Activated T-helper 1 cell treated with anti-CD3 and anti-CD28 coated beads, Interleukin-12 subunit alpha, Interleukin-12 subunit beta, Interleukin-2, Interleukin-4 antibody, amounts not matched to agents 30 ng/mL and 10 ng/mL and 1 ng/mL, durations not matched to agents 14 hours and 24 hours and 36 hours (primary cell): Measurements from ENCODE around the gene GRK1. TPM values are rescaled to one million over a fixed set of nuclear protein-coding genes. Genes with fewer than 3 reads are reported as not detected.
A peak's percentile ranks its signal among the peaks of the same experiment; 100 is the strongest.
"Not testable (repeated sequence)": the region's sequence is repeated elsewhere in the genome, so short reads cannot be mapped to it uniquely, and the experiment has no call there.

Experiments
- DNase-seq: peaks from one replicate; pipeline ENCODE4 v3.0.0; 2021; ENCODE audit warnings: low spot score
- H3K27ac Mint-ChIP-seq: one replicate; pipeline ENCODE4 v1.8.0; 2021; ENCODE audit warnings: mild to moderate bottlenecking, mixed read lengths
- H3K27me3 Mint-ChIP-seq: one replicate; pipeline ENCODE4 v1.8.0; 2022; ENCODE audit warnings: mild to moderate bottlenecking, moderate library complexity, mixed read lengths; ENCODE audit not compliant: insufficient read depth
- H3K36me3 Mint-ChIP-seq: one replicate; pipeline ENCODE4 v1.8.0; 2021; ENCODE audit warnings: low read depth, mixed read lengths
- H3K4me1 Mint-ChIP-seq: one replicate; pipeline ENCODE4 v1.8.0; 2021; ENCODE audit warnings: low read depth, mixed read lengths
- H3K4me3 Mint-ChIP-seq: one replicate; pipeline ENCODE4 v1.8.0; 2021; ENCODE audit warnings: mild to moderate bottlenecking, moderate library complexity, mixed read lengths
- H3K9me3 Mint-ChIP-seq: one replicate; pipeline ENCODE4 v1.8.0; 2021; ENCODE audit warnings: mixed read lengths
- intact Hi-C: fragments of 100-400 bp; cut with micrococcal nuclease; formaldehyde crosslinking; loops from one replicate; pipeline ENCODE4 v1.15.1; 2024
- total RNA-seq: library from RNA; stranded (reverse); gene quantifications from 2 replicates; pipeline ENCODE4 v1.2.3, GENCODE V29; 2022

The GRK1 gene
- total RNA-seq, 1 donor from 2014 or later: not detected

GRCh38 chr13:113750554-113751399, 83.8 kb downstream of the GRK1 start:
- Mint-ChIP-seq H3K27ac (no peak overlapping the region), H3K4me3 (no peak overlapping the region), H3K9me3 (peaks cover 19% of the 10 kb centered on the region), H3K27me3 (no peaks in the 10 kb centered on the region), H3K4me1 (no peaks in the 10 kb centered on the region), H3K36me3 (no peaks in the 10 kb centered on the region)
- DNase-seq: no peak
- intact Hi-C loops: no loop called here

GRCh38 chr13:113751491-113751890, 84.5 kb downstream of the GRK1 start:
- Mint-ChIP-seq H3K4me3 (no peak overlapping the region), H3K4me1 (no peaks in the 10 kb centered on the region), H3K27ac (no peak overlapping the region), H3K36me3 (no peaks in the 10 kb centered on the region), H3K9me3 (peaks cover 19% of the 10 kb centered on the region), H3K27me3 (peaks cover 2% of the 10 kb centered on the region)
- DNase-seq: no peak
- intact Hi-C loops: no loop called here

- H3K36me3 Mint-ChIP-seq, DNase-seq, H3K4me3 Mint-ChIP-seq, H3K27ac Mint-ChIP-seq, H3K4me1 Mint-ChIP-seq, H3K27me3 Mint-ChIP-seq, intact Hi-C loops: not testable (repeated sequence)
- peaks cover 22% of the 10 kb centered on the region for H3K9me3 Mint-ChIP-seq
These were observed 85.4 kb downstream of the GRK1 start for GRCh38 chr13:113752211-113752986.

- Mint-ChIP-seq H3K36me3 (no peaks in the 10 kb centered on the region), H3K4me3 (no peak overlapping the region), H3K4me1 (peaks cover 5% of the 10 kb centered on the region), H3K27me3 (peaks cover 6% of the 10 kb centered on the region), H3K9me3 (peaks cover 22% of the 10 kb centered on the region), H3K27ac (no peak overlapping the region)
- no peak for DNase-seq
- intact Hi-C loops: no loop called here
These were observed 86.2 kb downstream of the GRK1 start for GRCh38 chr13:113753171-113753570.

- Mint-ChIP-seq H3K9me3 (peaks cover 22% of the 10 kb centered on the region), H3K4me3 (no peak overlapping the region), H3K36me3 (no peaks in the 10 kb centered on the region), H3K27me3 (peaks cover 12% of the 10 kb centered on the region), H3K27ac (no peak overlapping the region), H3K4me1 (peaks cover 11% of the 10 kb centered on the region)
- DNase-seq: no peak
- intact Hi-C loops: no loop called here
These were observed 87.2 kb downstream of the GRK1 start for GRCh38 chr13:113754242-113754641.

GRCh38 chr13:113754691-113755090, 87.7 kb downstream of the GRK1 start:
- intact Hi-C loops: no loop called here
- Mint-ChIP-seq H3K4me1 (peaks cover 15% of the 10 kb centered on the region), H3K9me3 (peaks cover 22% of the 10 kb centered on the region), H3K36me3 (peaks cover 3% of the 10 kb centered on the region), H3K27me3 (peaks cover 16% of the 10 kb centered on the region), H3K4me3 (no peak overlapping the region), H3K27ac (no peak overlapping the region)
- DNase-seq: no peak

- Mint-ChIP-seq H3K4me1 (peaks cover 17% of the 10 kb centered on the region), H3K27ac (no peak overlapping the region), H3K9me3 (peaks cover 8% of the 10 kb centered on the region), H3K36me3 (peaks cover 5% of the 10 kb centered on the region), H3K27me3 (peaks cover 34% of the 10 kb centered on the region), H3K4me3 (no peak overlapping the region)
- intact Hi-C loops: no loop called here
- no peak for DNase-seq
These were observed 89.5 kb downstream of the GRK1 start for GRCh38 chr13:113756441-113757097.

- peaks cover 17% of the 10 kb centered on the region for H3K4me1 Mint-ChIP-seq
- DNase-seq: peak; percentile 62
- peak within 1 kb of the TSS; percentile 21 for H3K27ac Mint-ChIP-seq
- intact Hi-C loops: no loop called here
- H3K36me3 Mint-ChIP-seq: peaks cover 5% of the 10 kb centered on the region
- H3K9me3 Mint-ChIP-seq: peaks cover 3% of the 10 kb centered on the region
- H3K27me3 Mint-ChIP-seq: peaks cover 48% of the 10 kb centered on the region
- peak within 1 kb of the TSS; percentile 91 for H3K4me3 Mint-ChIP-seq
These were observed 91.9 kb downstream of the GRK1 start, which contains the start of gene TMEM255B for GRCh38 chr13:113758651-113759524. Gene TMEM255B (plus strand): TSS chr13:113759226. CDS start chr13:113759270, 44 bp downstream.

GRCh38 chr13:113759525-113760137, 92.6 kb downstream of the GRK1 start:
- peaks cover 17% of the 10 kb centered on the region for H3K4me1 Mint-ChIP-seq
- H3K36me3 Mint-ChIP-seq: peaks cover 5% of the 10 kb centered on the region
- peak overlapping the region; percentile 91 for H3K4me3 Mint-ChIP-seq
- peaks cover 3% of the 10 kb centered on the region for H3K9me3 Mint-ChIP-seq
- intact Hi-C loops: no loop called here
- DNase-seq: no peak
- H3K27me3 Mint-ChIP-seq: peaks cover 48% of the 10 kb centered on the region
- peak overlapping the region; percentile 21 for H3K27ac Mint-ChIP-seq

- H3K9me3 Mint-ChIP-seq: peaks cover 3% of the 10 kb centered on the region
- no peak overlapping the region for H3K27ac Mint-ChIP-seq
- H3K36me3 Mint-ChIP-seq: peaks cover 5% of the 10 kb centered on the region
- peaks cover 46% of the 10 kb centered on the region for H3K27me3 Mint-ChIP-seq
- intact Hi-C loops: no loop called here
- H3K4me1 Mint-ChIP-seq: peaks cover 17% of the 10 kb centered on the region
- DNase-seq: no peak
- H3K4me3 Mint-ChIP-seq: no peak overlapping the region
These were observed 94.1 kb downstream of the GRK1 start for GRCh38 chr13:113761136-113761535.

- H3K36me3 Mint-ChIP-seq: peaks cover 5% of the 10 kb centered on the region
- H3K27ac Mint-ChIP-seq: no peak overlapping the region
- H3K4me3 Mint-ChIP-seq: no peak overlapping the region
- H3K27me3 Mint-ChIP-seq: peaks cover 44% of the 10 kb centered on the region
- DNase-seq: no peak
- peaks cover 13% of the 10 kb centered on the region for H3K4me1 Mint-ChIP-seq
- peaks cover under 1% of the 10 kb centered on the region for H3K9me3 Mint-ChIP-seq
- intact Hi-C loops: no loop called here
These were observed 95.1 kb downstream of the GRK1 start for GRCh38 chr13:113762075-113762474.

- H3K4me1 Mint-ChIP-seq: peaks cover 11% of the 10 kb centered on the region
- no peak overlapping the region for H3K4me3 Mint-ChIP-seq
- H3K9me3 Mint-ChIP-seq: no peaks in the 10 kb centered on the region
- H3K27ac Mint-ChIP-seq: no peak overlapping the region
- H3K27me3 Mint-ChIP-seq: peaks cover 44% of the 10 kb centered on the region
- H3K36me3 Mint-ChIP-seq: peaks cover 5% of the 10 kb centered on the region
- no peak for DNase-seq
- intact Hi-C loops: no loop called here
These were observed 95.5 kb downstream of the GRK1 start for GRCh38 chr13:113762538-113762937.
